ENCODE results near the gene KCNE1.
"Not testable (repeated sequence)": the region's sequence is repeated elsewhere in the genome, so short reads cannot be mapped to it uniquely, and the experiment has no call there.

- not testable (repeated sequence) for TF ChIP-seq ZNF790 (CRISPR knock-in tag; IDR thresholded peaks at IDR 0.05; ENCODE audit: borderline replicate concordance); MXI1 (IDR thresholded peaks at IDR 0.05; ENCODE audit: borderline replicate concordance, low read depth, low read length); MTA3 (CRISPR knock-in tag; IDR thresholded peaks at IDR 0.05); SIN3A (IDR thresholded peaks at IDR 0.05; ENCODE audit: borderline replicate concordance, low read depth, low read length); FOSL2 (CRISPR knock-in tag; IDR thresholded peaks at IDR 0.05); CHD4 (IDR thresholded peaks at IDR 0.05; ENCODE audit: borderline replicate concordance, low read length); POLR2AphosphoS5 (IDR thresholded peaks at IDR 0.05; ENCODE audit: low read depth, low read length); JUND (CRISPR knock-in tag; IDR thresholded peaks at IDR 0.05); PRPF4 (IDR thresholded peaks at IDR 0.05; ENCODE audit: low read depth, low read length, poor library complexity, severe bottlenecking); NFE2L1 (CRISPR knock-in tag; IDR thresholded peaks at IDR 0.05; ENCODE audit: borderline replicate concordance); DPF2 (CRISPR knock-in tag; IDR thresholded peaks at IDR 0.05; ENCODE audit: borderline replicate concordance, low read depth)
- TF ChIP-seq, protein P1, sequence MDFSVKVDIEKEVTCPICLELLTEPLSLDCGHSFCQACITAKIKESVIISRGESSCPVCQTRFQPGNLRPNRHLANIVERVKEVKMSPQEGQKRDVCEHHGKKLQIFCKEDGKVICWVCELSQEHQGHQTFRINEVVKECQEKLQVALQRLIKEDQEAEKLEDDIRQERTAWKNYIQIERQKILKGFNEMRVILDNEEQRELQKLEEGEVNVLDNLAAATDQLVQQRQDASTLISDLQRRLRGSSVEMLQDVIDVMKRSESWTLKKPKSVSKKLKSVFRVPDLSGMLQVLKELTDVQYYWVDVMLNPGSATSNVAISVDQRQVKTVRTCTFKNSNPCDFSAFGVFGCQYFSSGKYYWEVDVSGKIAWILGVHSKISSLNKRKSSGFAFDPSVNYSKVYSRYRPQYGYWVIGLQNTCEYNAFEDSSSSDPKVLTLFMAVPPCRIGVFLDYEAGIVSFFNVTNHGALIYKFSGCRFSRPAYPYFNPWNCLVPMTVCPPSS (IDR thresholded peaks at IDR 0.05), result not testable (repeated sequence)
These were observed 42.7 kb upstream of the KCNE1 start for GRCh38 chr21:34554670-34555069.
